Small intestine (tissue), 16 donors: ENCODE results near the gene IL31. TPM values are rescaled to one million over a fixed set of nuclear protein-coding genes. Genes with fewer than 3 reads are reported as not detected.

Source experiments
- DNase-seq, 2 donors: peaks; one replicate each; pipeline versions ENCODE4 v3.0.0 to v3.0.0-alpha.2; 2013
- FAIRE-seq: peaks from 2 replicates; lab custom pipeline; 2012; peaks lifted over from hg19 to GRCh38; lab: Jason Lieb, UNC
- H3K27ac ChIP-seq, 3 donors: one replicate each; pipeline ENCODE4 v1.5.1; 2013; ENCODE audit warnings: low read length in 2 of 3, mild to moderate bottlenecking in 2 of 3, control low read depth in 1 of 3, inconsistent platforms in 1 of 3, low read depth in 1 of 3, moderate library complexity in 1 of 3
- H3K27me3 ChIP-seq, 3 donors: one replicate each; pipeline ENCODE4 v1.6.1; 2013; ENCODE audit warnings: low read length in 3 of 3, inconsistent platforms in 1 of 3; ENCODE audit not compliant: control insufficient read depth in 3 of 3, insufficient read depth in 3 of 3
- H3K36me3 ChIP-seq, 3 donors: one replicate each; pipeline ENCODE4 v1.6.1; 2013; ENCODE audit warnings: low read length in 3 of 3, inconsistent platforms in 1 of 3, low read depth in 1 of 3, mild to moderate bottlenecking in 1 of 3, moderate library complexity in 1 of 3; ENCODE audit not compliant: control insufficient read depth in 3 of 3, insufficient read depth in 2 of 3
- H3K4me1 ChIP-seq, 3 donors: one replicate each; pipeline ENCODE4 v1.6.1; 2013; ENCODE audit warnings: low read length in 2 of 3, inconsistent platforms in 1 of 3, low read depth in 1 of 3, mild to moderate bottlenecking in 1 of 3, moderate library complexity in 1 of 3; ENCODE audit not compliant: control insufficient read depth in 3 of 3, insufficient read depth in 2 of 3
- H3K4me3 ChIP-seq, 3 donors: one replicate each; pipeline ENCODE4 v1.5.1; 2013; ENCODE audit warnings: low read length in 3 of 3, control low read depth in 1 of 3, inconsistent platforms in 1 of 3, low read depth in 1 of 3, mild to moderate bottlenecking in 1 of 3, moderate library complexity in 1 of 3
- H3K9me3 ChIP-seq, 2 donors: one replicate each; pipeline ENCODE4 v1.6.1; 2013; ENCODE audit warnings: low read depth in 1 of 2, low read length in 1 of 2; ENCODE audit not compliant: control insufficient read depth in 2 of 2, insufficient read depth in 1 of 2
- WGBS, 3 donors: extraction: QIAGEN DNeasy Blood & Tissue Kit; methylation state at CpG; one replicate each; pipeline ENCODE4 v1.1.7; 2013; 5-methylcytosine and 5-hydroxymethylcytosine counted together
- long read RNA-seq, 10 donors: transcript quantifications; one replicate each; lab custom pipeline, GENCODE V29; 2026
- polyA plus RNA-seq, 4 donors: library from polyadenylated mRNA; stranded (reverse) in 3 of 4; unstranded in 1 of 4; fragments of 200-250 nt in 3 of 4; fragments of 120-200 nt in 1 of 4; gene quantifications; one replicate each; pipeline versions ENCODE4 v1.2.1 to v1.2.3, GENCODE V29; 2013
- donor health status: healthy with polysubstance abuse.
- donor health status: control.
- donor health status: control.
- donor health status: Bipolar disorder and iron deficiency.
- donor health status: healthy.

IL31 gene
- not detected for polyA plus RNA-seq
- long read RNA-seq, donor 1: 0 reads
- long read RNA-seq, donor 2: 0 reads
- long read RNA-seq, donor 3: 0 reads
- long read RNA-seq, donor 4: 0 reads
- long read RNA-seq, donor 5: 0 reads
- long read RNA-seq, donor 6: 0 reads
- long read RNA-seq, donor 7: 0 reads
- long read RNA-seq, donor 8: 0 reads
- long read RNA-seq, donor 9: 0 reads
- long read RNA-seq, donor 10: 0 reads

GRCh38 chr12:122174155-122174845 lies at the start of gene IL31:
Gene IL31, minus strand, starts transcription at chr12:122174221. Its CDS starts 49 bp downstream, at chr12:122174172.
- DNase-seq: no peak
- no peak for FAIRE-seq

DNA sequence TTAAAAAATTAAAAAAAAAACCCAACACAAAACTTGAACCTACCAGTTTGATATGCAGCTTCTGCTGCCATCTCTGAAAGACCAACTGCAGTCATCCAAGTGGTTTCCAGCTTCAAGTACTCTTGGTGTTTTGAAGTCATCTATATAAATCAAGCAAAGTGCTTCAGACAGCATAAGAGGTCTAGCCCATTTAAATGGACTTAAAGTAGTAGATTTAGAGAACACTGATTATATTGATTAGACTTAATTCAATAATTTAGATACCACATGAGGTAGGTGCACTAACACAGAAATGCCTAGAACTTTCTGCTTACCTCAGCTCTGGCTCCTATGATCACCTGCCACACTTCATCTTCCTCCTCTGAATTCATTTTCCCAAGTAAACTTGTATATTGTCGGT lies 42.4 kb upstream of the IL31 start:
- H3K4me3 ChIP-seq: no peak overlapping the region
- H3K9me3 ChIP-seq: no peaks in the 10 kb centered on the region
- H3K27ac ChIP-seq: no peak overlapping the region
- no peak for DNase-seq
- H3K27me3 ChIP-seq: no peaks in the 10 kb centered on the region
- FAIRE-seq: no peak
- WGBS, 3 donors: 92 to 100% (median 100%) methylated on average over 1 of the region's 1 CpG
- peaks cover 7 to 58% (median 12%) of the 10 kb centered on the region in 3 donors for H3K36me3 ChIP-seq
- no peaks in the 10 kb centered on the region for H3K4me1 ChIP-seq

More at GRCh38 chr12:122174155-122174845, at the start of gene IL31:
- H3K27me3 ChIP-seq: peaks cover 0 to 3% (median 0%) of the 10 kb centered on the region in 3 donors
- no peak within 1 kb of the TSS for H3K4me3 ChIP-seq
- 90 to 92% (median 91%) methylated on average over 17 of the region's 17 CpGs for WGBS, 3 donors
- H3K36me3 ChIP-seq: no peaks in the 10 kb centered on the region
- no peak within 1 kb of the TSS for H3K27ac ChIP-seq
- H3K9me3 ChIP-seq: no peaks in the 10 kb centered on the region
- peaks cover 0 to 8% (median 3%) of the 10 kb centered on the region in 3 donors for H3K4me1 ChIP-seq

GRCh38 chr12:122215771-122216170 lies 41.8 kb upstream of the IL31 start:
- Histone ChIP-seq H3K27ac (no peak overlapping the region), H3K4me3 (no peak overlapping the region), H3K27me3 (no peaks in the 10 kb centered on the region), H3K36me3 (peaks cover 7 to 61% (median 12%) of the 10 kb centered on the region in 3 donors), H3K4me1 (no peaks in the 10 kb centered on the region), H3K9me3 (no peaks in the 10 kb centered on the region)
- WGBS, 3 donors: 84 to 90% (median 89%) methylated on average over 5 of the region's 5 CpGs
- no peak for DNase-seq
- no peak for FAIRE-seq

GRCh38 chr12:122208073-122208820 lies 34.2 kb upstream of the IL31 start:
- no peaks in the 10 kb centered on the region for H3K9me3 ChIP-seq
- no peak overlapping the region for H3K4me3 ChIP-seq
- peaks cover 0 to 2% (median 0%) of the 10 kb centered on the region in 3 donors for H3K4me1 ChIP-seq
- peaks cover 2 to 25% (median 7%) of the 10 kb centered on the region in 3 donors for H3K27me3 ChIP-seq
- no peak overlapping the region for H3K27ac ChIP-seq
- H3K36me3 ChIP-seq: peaks cover 13 to 61% (median 17%) of the 10 kb centered on the region in 3 donors
- FAIRE-seq: no peak
- 92% methylated on average over 18 of the region's 18 CpGs for WGBS, 3 donors
- DNase-seq: no peak

DNA sequence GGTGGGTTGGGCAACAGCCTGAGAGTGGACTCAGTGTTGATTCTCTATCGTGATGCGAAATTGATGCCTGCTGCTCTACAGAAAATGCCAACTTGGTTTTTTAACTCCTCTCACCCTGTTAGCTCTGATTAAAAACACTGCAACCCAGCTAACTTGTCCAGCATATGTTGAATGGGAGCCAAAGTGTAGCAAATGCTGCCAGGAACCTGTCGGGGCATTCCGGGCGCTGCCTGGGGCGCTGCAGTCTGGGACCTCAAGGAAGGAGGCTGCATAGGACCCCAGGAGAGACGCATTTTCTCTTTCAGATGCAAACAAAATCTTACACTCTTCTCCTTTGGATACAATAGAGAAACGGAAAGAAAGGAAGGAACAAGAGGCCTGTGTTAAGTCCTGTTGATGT lies 33.4 kb upstream of the IL31 start:
- Histone ChIP-seq H3K36me3 (peaks cover 13 to 52% (median 13%) of the 10 kb centered on the region in 3 donors), H3K9me3 (no peaks in the 10 kb centered on the region), H3K4me1 (peaks cover 0 to 6% (median 2%) of the 10 kb centered on the region in 3 donors), H3K27ac (no peak overlapping the region), H3K27me3 (peaks cover 2 to 32% (median 7%) of the 10 kb centered on the region in 3 donors), H3K4me3 (no peak overlapping the region)
- no peak for FAIRE-seq
- DNase-seq: no peak
- 85 to 92% (median 90%) methylated on average over 8 of the region's 8 CpGs for WGBS, 3 donors

DNA sequence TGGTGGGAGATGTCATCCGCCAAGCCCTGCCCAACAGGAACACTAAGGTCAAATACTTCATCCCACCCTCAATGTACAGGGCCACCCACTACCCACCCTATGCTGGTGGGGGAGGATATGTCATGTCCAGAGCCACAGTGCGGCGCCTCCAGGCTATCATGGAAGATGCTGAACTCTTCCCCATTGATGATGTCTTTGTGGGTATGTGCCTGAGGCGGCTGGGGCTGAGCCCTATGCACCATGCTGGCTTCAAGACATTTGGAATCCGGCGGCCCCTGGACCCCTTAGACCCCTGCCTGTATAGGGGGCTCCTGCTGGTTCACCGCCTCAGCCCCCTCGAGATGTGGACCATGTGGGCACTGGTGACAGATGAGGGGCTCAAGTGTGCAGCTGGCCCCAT lies 33.0 kb upstream of the IL31 start:
- no peak for DNase-seq
- FAIRE-seq: no peak
- Histone ChIP-seq H3K4me1 (peaks cover 0 to 6% (median 2%) of the 10 kb centered on the region in 3 donors), H3K9me3 (no peaks in the 10 kb centered on the region), H3K36me3 (peaks cover 13 to 52% (median 13%) of the 10 kb centered on the region in 3 donors), H3K27me3 (peaks cover 2 to 32% (median 7%) of the 10 kb centered on the region in 3 donors), H3K27ac (no peak overlapping the region), H3K4me3 (no peak overlapping the region)
- WGBS, 3 donors: 84 to 95% (median 86%) methylated on average over 7 to 8 of the region's 8 CpGs

DNA sequence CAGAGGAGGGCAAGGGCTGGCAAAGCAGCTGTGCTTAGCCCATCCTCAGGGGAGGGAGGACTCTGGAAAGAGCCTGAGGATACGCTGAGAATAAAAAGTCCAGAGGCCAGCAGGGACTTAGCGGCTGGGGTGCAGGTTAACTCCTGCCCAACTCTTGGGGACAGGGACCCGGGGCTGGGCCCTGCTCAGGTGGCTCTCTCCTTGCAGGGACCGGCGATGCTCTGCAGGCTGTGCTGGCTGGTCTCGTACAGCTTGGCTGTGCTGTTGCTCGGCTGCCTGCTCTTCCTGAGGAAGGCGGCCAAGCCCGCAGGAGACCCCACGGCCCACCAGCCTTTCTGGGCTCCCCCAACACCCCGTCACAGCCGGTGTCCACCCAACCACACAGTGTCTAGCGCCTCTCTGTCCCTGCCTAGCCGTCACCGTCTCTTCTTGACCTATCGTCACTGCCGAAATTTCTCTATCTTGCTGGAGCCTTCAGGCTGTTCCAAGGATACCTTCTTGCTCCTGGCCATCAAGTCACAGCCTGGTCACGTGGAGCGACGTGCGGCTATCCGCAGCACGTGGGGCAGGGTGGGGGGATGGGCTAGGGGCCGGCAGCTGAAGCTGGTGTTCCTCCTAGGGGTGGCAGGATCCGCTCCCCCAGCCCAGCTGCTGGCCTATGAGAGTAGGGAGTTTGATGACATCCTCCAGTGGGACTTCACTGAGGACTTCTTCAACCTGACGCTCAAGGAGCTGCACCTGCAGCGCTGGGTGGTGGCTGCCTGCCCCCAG lies 32.3 kb upstream of the IL31 start:
- DNase-seq (no peak), FAIRE-seq (no peak)
- H3K4me3 ChIP-seq: no peak overlapping the region
- no peak overlapping the region for H3K27ac ChIP-seq
- H3K4me1 ChIP-seq: peaks cover 0 to 8% (median 2%) of the 10 kb centered on the region in 3 donors
- H3K9me3 ChIP-seq: no peaks in the 10 kb centered on the region
- peaks cover 2 to 32% (median 7%) of the 10 kb centered on the region in 3 donors for H3K27me3 ChIP-seq
- H3K36me3 ChIP-seq: peaks cover 13 to 48% (median 13%) of the 10 kb centered on the region in 3 donors
- WGBS, 3 donors: 55 to 73% (median 57%) methylated on average over 27 of the region's 27 CpGs
